C4-2B (cell line): ENCODE measurements around the gene ZFY.

Experiments used
- ZFX ChIP-seq: fragments of 450-650 bp; IDR thresholded peaks from 2 replicates; pipeline ENCODE4 v1.6.1; 2017
- TF ChIP-seq, protein P1 (sequence below): fragments of 450-650 bp; conservative IDR thresholded peaks from 2 replicates; pipeline ENCODE4 v1.5.1; 2017; ENCODE audit warnings: mild to moderate bottlenecking

DNA sequence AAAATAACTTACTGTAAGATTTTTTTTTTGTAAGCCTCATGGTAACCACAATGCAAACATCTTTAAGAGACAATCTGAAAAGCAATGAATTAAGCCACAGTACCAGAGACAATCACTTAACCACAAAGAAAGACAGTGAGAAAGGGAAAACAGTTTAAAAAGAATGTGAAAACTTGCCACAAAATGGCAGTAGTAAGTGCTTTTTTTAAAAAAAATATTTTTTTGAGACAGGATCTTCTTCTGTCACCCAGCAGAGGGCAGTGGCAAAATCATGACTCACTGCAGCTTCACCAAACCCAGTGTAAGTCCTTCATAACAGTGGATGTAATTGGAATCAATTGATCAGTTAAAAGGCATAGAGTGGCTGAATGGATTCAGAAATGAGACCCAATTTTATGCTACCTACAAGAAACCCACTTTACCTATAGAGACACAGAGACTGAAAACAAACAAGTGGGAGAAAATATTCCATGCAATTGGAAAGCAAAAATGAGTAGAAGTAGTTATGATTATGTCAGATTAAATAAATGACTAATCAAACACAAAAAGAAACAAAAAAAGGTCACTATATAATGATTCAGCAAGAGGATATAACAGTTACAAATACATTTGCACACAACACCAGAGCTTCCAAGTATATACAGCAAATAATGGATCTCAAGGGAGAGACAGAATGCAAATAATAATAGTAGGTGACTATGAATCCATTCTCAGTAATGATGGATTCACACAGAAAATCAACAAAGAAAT, 21.9 kb upstream of the ZFY start:
- TF ChIP-seq, protein P1, sequence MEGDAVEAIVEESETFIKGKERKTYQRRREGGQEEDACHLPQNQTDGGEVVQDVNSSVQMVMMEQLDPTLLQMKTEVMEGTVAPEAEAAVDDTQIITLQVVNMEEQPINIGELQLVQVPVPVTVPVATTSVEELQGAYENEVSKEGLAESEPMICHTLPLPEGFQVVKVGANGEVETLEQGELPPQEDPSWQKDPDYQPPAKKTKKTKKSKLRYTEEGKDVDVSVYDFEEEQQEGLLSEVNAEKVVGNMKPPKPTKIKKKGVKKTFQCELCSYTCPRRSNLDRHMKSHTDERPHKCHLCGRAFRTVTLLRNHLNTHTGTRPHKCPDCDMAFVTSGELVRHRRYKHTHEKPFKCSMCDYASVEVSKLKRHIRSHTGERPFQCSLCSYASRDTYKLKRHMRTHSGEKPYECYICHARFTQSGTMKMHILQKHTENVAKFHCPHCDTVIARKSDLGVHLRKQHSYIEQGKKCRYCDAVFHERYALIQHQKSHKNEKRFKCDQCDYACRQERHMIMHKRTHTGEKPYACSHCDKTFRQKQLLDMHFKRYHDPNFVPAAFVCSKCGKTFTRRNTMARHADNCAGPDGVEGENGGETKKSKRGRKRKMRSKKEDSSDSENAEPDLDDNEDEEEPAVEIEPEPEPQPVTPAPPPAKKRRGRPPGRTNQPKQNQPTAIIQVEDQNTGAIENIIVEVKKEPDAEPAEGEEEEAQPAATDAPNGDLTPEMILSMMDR, result no peak
- no peak for TF ChIP-seq ZFX
